ENCODE data around the gene CDC45.

The CDC45 gene

GRCh38 chr22:19469421-19469820 lies 10.3 kb upstream of the CDC45 start:
- peak in 1 of 2 experiments; percentile 6 for DNase-seq

GRCh38 chr22:19470010-19470409 lies 9.7 kb upstream of the CDC45 start:
- peak in 1 of 2 experiments; percentile 10 for DNase-seq

- peak in 1 of 2 experiments; percentile 12 for DNase-seq
These were observed 8.1 kb upstream of the CDC45 start for GRCh38 chr22:19471572-19471971.

GRCh38 chr22:19472233-19472632 lies 7.5 kb upstream of the CDC45 start:
- peak in 1 of 2 experiments; percentile 5 for DNase-seq

- DNase-seq: peak in 1 of 2 experiments; percentile 14
These were observed 6.1 kb upstream of the CDC45 start for GRCh38 chr22:19473578-19473977.

GRCh38 chr22:19476023-19476422 lies 3.7 kb upstream of the CDC45 start:
- peak in 1 of 2 experiments; percentile 3 for DNase-seq

- no peak for DNase-seq
These were observed 2.2 kb upstream of the CDC45 start for GRCh38 chr22:19477321-19478044.

GRCh38 chr22:19478045-19478900 lies 1.4 kb upstream of the CDC45 start:
- DNase-seq: peak; percentile 38 to 44

GRCh38 chr22:19478901-19479354 lies 792 bp upstream of the CDC45 start, which contains the start of gene UFD1:
Gene UFD1, minus strand, starts transcription at chr22:19479193. Its CDS starts 108 bp downstream, at chr22:19479085.
- peak; percentile 83 to 87 for DNase-seq

GRCh38 chr22:19480173-19480568 lies 451 bp downstream of the CDC45 start:
- DNase-seq: no peak

- no peak for DNase-seq
These were observed 1.1 kb downstream of the CDC45 start for GRCh38 chr22:19480789-19481188.

- DNase-seq: peak in 1 of 2 experiments; percentile 13
These were observed 2.6 kb downstream of the CDC45 start for GRCh38 chr22:19482297-19482696.

- DNase-seq: peak in 1 of 2 experiments; percentile 15
These were observed 3.9 kb downstream of the CDC45 start for GRCh38 chr22:19483481-19484244.

GRCh38 chr22:19488285-19488684 lies 8.6 kb downstream of the CDC45 start:
- peak in 1 of 2 experiments; percentile 11 for DNase-seq

- no peak for DNase-seq
These were observed 9.4 kb downstream of the CDC45 start for GRCh38 chr22:19488884-19489843.

GRCh38 chr22:19490628-19491230 lies 11.0 kb downstream of the CDC45 start:
- DNase-seq: no peak

GRCh38 chr22:19492504-19493174 lies 12.9 kb downstream of the CDC45 start:
- peak in 1 of 2 experiments; percentile 44 for DNase-seq

GRCh38 chr22:19494001-19494560 lies 14.4 kb downstream of the CDC45 start:
- no peak for DNase-seq

- DNase-seq: no peak
These were observed 15.0 kb downstream of the CDC45 start for GRCh38 chr22:19494676-19495173.
